Vagina (tissue), 2 donors: ENCODE results near the gene SLC12A4.

Source experiments
- CTCF ChIP-seq, 3 experiments: fragments of 450-650 bp in 2 of 3; fragments of 200-600 bp in 1 of 3; sonication (generic) in 1 of 3; IDR thresholded peaks; one replicate each; pipeline ENCODE4 v1.5.1; 2017 to 2019; ENCODE audit warnings: antibody characterized with exemption in 3 of 3, mild to moderate bottlenecking in 2 of 3, moderate library complexity in 2 of 3
- POLR2A ChIP-seq, 2 donors: fragments of 450-650 bp; IDR thresholded peaks; one replicate each; pipeline ENCODE4 v1.6.1; 2017; ENCODE audit warnings: antibody characterized with exemption in 2 of 2, mild to moderate bottlenecking in 2 of 2, moderate library complexity in 2 of 2
- POLR2AphosphoS5 ChIP-seq, 2 donors: sonication (generic); formaldehyde crosslinking; IDR thresholded peaks; one replicate each; pipeline ENCODE4 v1.9.0; 2017; ENCODE audit warnings: antibody characterized with exemption in 2 of 2, mild to moderate bottlenecking in 2 of 2, low read depth in 1 of 2; ENCODE audit not compliant: insufficient read depth in 1 of 2

- TF ChIP-seq CTCF (IDR thresholded peaks at IDR 0.05) (no peak), POLR2A (IDR thresholded peaks at IDR 0.05) (no peak), POLR2AphosphoS5 (IDR thresholded peaks at IDR 0.05; ENCODE audit: insufficient read depth in 1 of 2, low read depth in 1 of 2) (no peak)
These were observed 52.4 kb downstream of the SLC12A4 start for GRCh38 chr16:67915831-67916723.
